H1 (cell line): Measurements from ENCODE around the gene GAS7. TPM values are rescaled to one million over a fixed set of nuclear protein-coding genes. Genes with fewer than 3 reads are reported as not detected.

Experiments
- CTCF ChIA-PET: fragments of 300-600 bp; sonication (Branson Sonifier 250); formaldehyde crosslinking; loops from one replicate; lab custom pipeline; 2021; ENCODE audit not compliant: partially characterized antibody; lab: Charles Lee
- POLR2A ChIA-PET: fragments of 300-600 bp; sonication (Branson Sonifier 250); formaldehyde crosslinking; loops from one replicate; lab custom pipeline; 2021; ENCODE audit warnings: inconsistent platforms; ENCODE audit not compliant: partially characterized antibody; lab: Charles Lee
- DNase-seq, 2 experiments: peaks; one replicate each; pipeline versions ENCODE4 v3.0.0 to v3.0.0-alpha.2; 2010 to 2022; ENCODE audit warnings: low spot score in 2 of 2, low read depth in 1 of 2, mixed read lengths in 1 of 2
- FAIRE-seq: peaks from 2 replicates; lab custom pipeline; 2011; peaks lifted over from hg19 to GRCh38; lab: Jason Lieb, UNC
- H2AFZ ChIP-seq: 2 replicates; pipeline ENCODE4 v1.8.1; 2012; ENCODE audit warnings: low read length, inconsistent platforms
- H2AK5ac ChIP-seq: 2 replicates; pipeline ENCODE4 v1.6.1; 2013; ENCODE audit warnings: low read depth, low read length
- H2BK120ac ChIP-seq: replicated peaks from 2 replicates; pipeline ENCODE3; 2013; ENCODE audit warnings: low read depth, low read length, inconsistent platforms
- H2BK12ac ChIP-seq: 2 replicates; pipeline ENCODE4 v1.6.1; 2013; ENCODE audit warnings: low read depth, low read length
- H2BK15ac ChIP-seq: 2 replicates; pipeline ENCODE4 v1.6.1; 2013; ENCODE audit warnings: low read length
- H2BK20ac ChIP-seq: 2 replicates; pipeline ENCODE4 v1.6.1; 2013; ENCODE audit warnings: low read length
- H2BK5ac ChIP-seq: 2 replicates; pipeline ENCODE4 v1.6.1; 2013; ENCODE audit warnings: low read depth, low read length
- H3K14ac ChIP-seq: 2 replicates; pipeline ENCODE4 v1.6.1; 2013; ENCODE audit warnings: inconsistent platforms; ENCODE audit not compliant: insufficient read length
- H3K18ac ChIP-seq: 2 replicates; pipeline ENCODE4 v1.6.1; 2013; ENCODE audit warnings: low read length; ENCODE audit errors: extremely low read depth
- H3K23ac ChIP-seq: 2 replicates; pipeline ENCODE4 v1.6.1; 2013; ENCODE audit warnings: inconsistent platforms; ENCODE audit not compliant: insufficient read length
- H3K23me2 ChIP-seq: 2 replicates; pipeline ENCODE4 v1.6.1; 2013; ENCODE audit warnings: low read depth, low read length
- H3K27ac ChIP-seq: 2 replicates; pipeline ENCODE4 v1.6.1; 2011; ENCODE audit warnings: low read depth, low read length, inconsistent platforms
- H3K27me3 ChIP-seq, 4 experiments: replicated peaks in 1 of 4; 1 replicate in 1 of 4; 2 replicates in 3 of 4; pipeline versions ENCODE4 v1.6.1 to v1.8.1; 2011 to 2013; ENCODE audit warnings: low read length in 3 of 4, mild to moderate bottlenecking in 3 of 4, inconsistent platforms in 2 of 4, mixed read lengths in 2 of 4, moderate library complexity in 1 of 4; ENCODE audit not compliant: control insufficient read depth in 3 of 4, insufficient read depth in 3 of 4; ENCODE audit errors: extremely low read depth in 1 of 4
- H3K36me3 ChIP-seq, 4 experiments: 2 replicates each; pipeline versions ENCODE4 v1.6.1 to v1.8.1; 2011 to 2013; ENCODE audit warnings: mild to moderate bottlenecking in 4 of 4, low read length in 3 of 4, moderate library complexity in 2 of 4, control low read depth in 1 of 4, inconsistent platforms in 1 of 4; ENCODE audit not compliant: insufficient read depth in 4 of 4, control insufficient read depth in 2 of 4
- H3K4ac ChIP-seq: replicated peaks from 2 replicates; pipeline ENCODE3; 2013; ENCODE audit warnings: low read length, low read depth, mixed read lengths, inconsistent platforms; ENCODE audit not compliant: insufficient read length
- H3K4me1 ChIP-seq, 4 experiments: replicated peaks in 1 of 4; 1 replicate in 1 of 4; 2 replicates in 3 of 4; pipeline versions ENCODE4 v1.6.1 to v1.8.1; 2011 to 2013; ENCODE audit warnings: low read length in 3 of 4, inconsistent platforms in 2 of 4, mixed read lengths in 1 of 4; ENCODE audit not compliant: insufficient read depth in 4 of 4, control insufficient read depth in 3 of 4
- H3K4me2 ChIP-seq, 2 experiments: 2 replicates each; pipeline versions ENCODE4 v1.6.1 to v1.8.1; 2011 to 2013; ENCODE audit warnings: low read depth in 2 of 2, low read length in 2 of 2, control low read depth in 1 of 2, inconsistent platforms in 1 of 2, mild to moderate bottlenecking in 1 of 2; ENCODE audit not compliant: insufficient read depth in 1 of 2
- H3K4me3 ChIP-seq, 4 experiments: fragments of 200-600, 300-600 bp in 1 of 4; sonication (generic), shearing (Covaris generic), sonication (Bioruptor Twin) in 1 of 4; 2 replicates each; pipeline versions ENCODE4 v1.5.1 to v1.8.1; 2011 to 2016; ENCODE audit warnings: low read length in 4 of 4, low read depth in 3 of 4, control low read depth in 2 of 4, inconsistent platforms in 2 of 4, mild to moderate bottlenecking in 2 of 4, mixed read lengths in 1 of 4, moderate library complexity in 1 of 4; ENCODE audit not compliant: insufficient read depth in 2 of 4; ENCODE audit errors: extremely low read depth in 1 of 4
- H3K56ac ChIP-seq: replicated peaks from 2 replicates; pipeline ENCODE3; 2013; ENCODE audit warnings: low read depth, mild to moderate bottlenecking, mixed read lengths, low read length, inconsistent platforms; ENCODE audit not compliant: insufficient read length
- H3K79me1 ChIP-seq: 2 replicates; pipeline ENCODE4 v1.6.1; 2013; ENCODE audit warnings: low read depth, low read length, control low read depth
- H3K79me2 ChIP-seq, 2 experiments: 2 replicates each; pipeline versions ENCODE4 v1.6.1 to v1.8.1; 2012 to 2013; ENCODE audit warnings: low read length in 2 of 2, mild to moderate bottlenecking in 2 of 2, inconsistent platforms in 1 of 2; ENCODE audit not compliant: insufficient read depth in 2 of 2, control insufficient read depth in 1 of 2
- H3K9ac ChIP-seq, 4 experiments: replicated peaks in 1 of 4; 1 replicate in 1 of 4; 2 replicates in 3 of 4; pipeline versions ENCODE4 v1.6.1 to v1.8.1; 2011 to 2013; ENCODE audit warnings: low read depth in 3 of 4, low read length in 3 of 4, control low read depth in 2 of 4, mild to moderate bottlenecking in 2 of 4, moderate library complexity in 2 of 4, inconsistent platforms in 1 of 4; ENCODE audit errors: extremely low read depth in 1 of 4
- H3K9me3 ChIP-seq, 2 experiments: 2 replicates each; pipeline versions ENCODE4 v1.6.1 to v1.8.1; 2012 to 2013; ENCODE audit warnings: mild to moderate bottlenecking in 2 of 2, moderate library complexity in 2 of 2, control low read depth in 1 of 2, inconsistent platforms in 1 of 2, low read depth in 1 of 2, low read length in 1 of 2, mixed read lengths in 1 of 2; ENCODE audit not compliant: insufficient read depth in 2 of 2
- H4K20me1 ChIP-seq, 2 experiments: replicated peaks in 1 of 2; 2 replicates each; pipeline versions ENCODE3 to v1.8.1; 2011 to 2013; ENCODE audit warnings: inconsistent platforms in 2 of 2, low read length in 2 of 2, mild to moderate bottlenecking in 1 of 2; ENCODE audit not compliant: insufficient read depth in 2 of 2, control insufficient read depth in 1 of 2
- H4K5ac ChIP-seq: 2 replicates; pipeline ENCODE4 v1.6.1; 2013; ENCODE audit warnings: low read length, low read depth, mixed read lengths, inconsistent platforms; ENCODE audit not compliant: insufficient read length
- H4K8ac ChIP-seq: 2 replicates; pipeline ENCODE4 v1.8.0; 2013; ENCODE audit warnings: mild to moderate bottlenecking, moderate library complexity, low read length, inconsistent platforms; ENCODE audit not compliant: insufficient read depth; ENCODE audit errors: extremely low read depth
- H4K91ac ChIP-seq: replicated peaks from 2 replicates; pipeline ENCODE3; 2013; ENCODE audit warnings: low read length, mixed read lengths, inconsistent platforms; ENCODE audit not compliant: insufficient read length
- FOSL1 ChIP-seq: IDR thresholded peaks from 2 replicates; pipeline ENCODE4 v1.6.1; 2011; ENCODE audit warnings: mild to moderate bottlenecking, low read depth, low read length, moderate library complexity; ENCODE audit not compliant: insufficient read depth
- polyA plus RNA-seq, 7 experiments: library from polyadenylated mRNA; depleted of rRNA in 3 of 7; stranded (reverse) in 5 of 7; unstranded in 2 of 7; fragments of >200 nt in 5 of 7; fragments of 200-250 nt in 2 of 7; gene quantifications; 1 replicate in 5 of 7; 2 replicates in 1 of 7; 4 replicates in 1 of 7; pipeline versions ENCODE4 v1.2.1 to v1.2.3, GENCODE V29; 2011 to 2013; ENCODE audit warnings: missing spikeins in 2 of 7, mixed read lengths in 2 of 7
- total RNA-seq: library from RNA; stranded (reverse); fragmentation: NEBNext Ultra II Directional; extraction: Animal tissue kit (Norgen Biotek cat#: 25700); gene quantifications from 2 replicates; pipeline ENCODE4 v1.2.1, GENCODE V29; 2021

Gene GAS7
- total and polyA plus RNA-seq, 2 of the 8 experiments (the other 6 are each of a cell fraction or from before 2014, with no cell fraction given): 5.0 to 14.5 TPM

- H3K4me3 ChIP-seq: no peak overlapping the region
- CTCF ChIA-PET: interaction anchor here (0.7 to 9.7 kb wide), 2 partner anchors 7 to 11 kb away, joined by 3 to 101 read pairs; partner anchors contain the start of gene RCVRN
Measured at GRCh38 chr17:9895923-9896322, 302.5 kb downstream of the GAS7 start.

More at GRCh38 chr17:9895923-9896322, 302.5 kb downstream of the GAS7 start:
- Histone ChIP-seq H2BK20ac (no peak overlapping the region), H3K4me1 (no peaks in the 10 kb centered on the region), H4K8ac (no peak overlapping the region), H3K9me3 (no peaks in the 10 kb centered on the region), H4K91ac (no peak overlapping the region), H2BK15ac (no peak overlapping the region), H2BK5ac (no peak overlapping the region), H2BK12ac (no peak overlapping the region), H3K23ac (no peak overlapping the region), H3K4me2 (no peak overlapping the region), H2AK5ac (no peak overlapping the region), H3K9ac (no peak overlapping the region), H3K14ac (no peak overlapping the region), H4K5ac (no peak overlapping the region), H3K18ac (no peak overlapping the region), H3K4ac (no peak overlapping the region), H3K36me3 (no peaks in the 10 kb centered on the region), H3K23me2 (no peaks in the 10 kb centered on the region), H3K27ac (no peak overlapping the region), H3K79me2 (no peaks in the 10 kb centered on the region), H2AFZ (no peak overlapping the region), H4K20me1 (no peaks in the 10 kb centered on the region), H3K56ac (no peak overlapping the region), H3K27me3 (no peaks in the 10 kb centered on the region)
- POLR2A ChIA-PET: no interaction called here
- no peak for FAIRE-seq
- TF ChIP-seq FOSL1: no peak
- TF ChIP-seq, all 59 proteins: peak for 0
- no peak overlapping the region for H2BK120ac ChIP-seq
- H3K79me1 ChIP-seq: no peaks in the 10 kb centered on the region
- no peak for DNase-seq
